Thoracic aorta (tissue), 2 donors: ENCODE data around the gene SMAD4. TPM values are rescaled to one million over a fixed set of nuclear protein-coding genes. Genes with fewer than 3 reads are reported as not detected.

ENCODE experiments used
- ATAC-seq: fragments of 150-250 bp; one replicate; pipeline ENCODE4 v1.8.0; 2017; ENCODE audit warnings: low read depth; ENCODE audit not compliant: insufficient number of reproducible peaks, low FRiP score
- DNase-seq: peaks from one replicate; pipeline ENCODE4 v3.0.0-alpha.2; 2020; ENCODE audit warnings: low spot score
- H3K27ac ChIP-seq, 2 donors: fragments of 200-600 bp; sonication (generic); 1 replicate in 1 of 2; 2 replicates in 1 of 2; pipeline ENCODE4 v1.5.1; 2016; ENCODE audit warnings: mild to moderate bottlenecking in 2 of 2, moderate library complexity in 2 of 2
- H3K27me3 ChIP-seq: fragments of 200-600 bp; sonication (generic); replicated peaks from 2 replicates; pipeline ENCODE4 v1.6.0; 2016; ENCODE audit warnings: mild to moderate bottlenecking; ENCODE audit not compliant: insufficient read depth
- H3K36me3 ChIP-seq: fragments of 200-600 bp; sonication (generic); one replicate; pipeline ENCODE4 v1.5.1; 2016
- H3K4me1 ChIP-seq, 2 donors: fragments of 200-600 bp; sonication (generic); 1 replicate in 1 of 2; 2 replicates in 1 of 2; pipeline versions ENCODE4 v1.5.1 to v1.6.0; 2016; ENCODE audit warnings: low read depth in 2 of 2, mild to moderate bottlenecking in 1 of 2; ENCODE audit not compliant: control insufficient read depth in 1 of 2
- H3K4me3 ChIP-seq: fragments of 200-600 bp; sonication (generic); 2 replicates; pipeline ENCODE4 v1.5.1; 2016; ENCODE audit warnings: mild to moderate bottlenecking
- H3K9me3 ChIP-seq: fragments of 200-600 bp; sonication (generic); 2 replicates; pipeline ENCODE4 v1.5.1; 2016
- total RNA-seq, 2 donors: library from RNA; depleted of rRNA; stranded (reverse); fragments of >200 nt; gene quantifications; one replicate each; pipeline versions ENCODE4 v1.1.0 to v1.2.3, GENCODE V29; 2016
- TF ChIP-seq, protein P1 (sequence below): fragments of 200-600 bp; sonication (generic); IDR thresholded peaks from one replicate; pipeline ENCODE4 v1.5.1; 2019; ENCODE audit warnings: antibody characterized with exemption

The SMAD4 gene
- total RNA-seq, 2 donors from 2014 or later: 115 to 155 TPM

DNA sequence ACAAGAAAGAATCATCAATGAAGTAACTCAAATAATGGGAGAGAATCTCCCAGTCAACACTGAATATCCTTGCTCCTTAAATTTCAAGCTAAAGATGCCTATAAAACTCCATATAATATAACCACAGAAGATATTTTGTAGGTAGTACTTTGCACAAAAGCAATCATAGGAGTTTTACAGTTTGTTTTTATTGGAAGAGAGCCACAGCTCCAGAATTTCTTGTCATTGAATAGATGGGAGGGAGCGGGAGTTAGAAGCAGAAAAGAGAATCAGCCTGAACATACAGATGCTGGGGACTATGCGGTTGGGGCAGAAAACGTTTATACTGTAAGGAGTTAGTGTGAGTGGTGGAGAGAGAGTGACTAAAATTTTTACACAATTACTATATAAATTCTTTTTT, 18.3 kb upstream of the SMAD4 start:
- ATAC-seq (no peak), DNase-seq (no peak)
- Histone ChIP-seq H3K4me3 (no peak overlapping the region), H3K27ac (no peak overlapping the region), H3K27me3 (no peaks in the 10 kb centered on the region), H3K9me3 (no peaks in the 10 kb centered on the region), H3K36me3 (no peaks in the 10 kb centered on the region), H3K4me1 (no peaks in the 10 kb centered on the region)
- TF ChIP-seq, protein P1, sequence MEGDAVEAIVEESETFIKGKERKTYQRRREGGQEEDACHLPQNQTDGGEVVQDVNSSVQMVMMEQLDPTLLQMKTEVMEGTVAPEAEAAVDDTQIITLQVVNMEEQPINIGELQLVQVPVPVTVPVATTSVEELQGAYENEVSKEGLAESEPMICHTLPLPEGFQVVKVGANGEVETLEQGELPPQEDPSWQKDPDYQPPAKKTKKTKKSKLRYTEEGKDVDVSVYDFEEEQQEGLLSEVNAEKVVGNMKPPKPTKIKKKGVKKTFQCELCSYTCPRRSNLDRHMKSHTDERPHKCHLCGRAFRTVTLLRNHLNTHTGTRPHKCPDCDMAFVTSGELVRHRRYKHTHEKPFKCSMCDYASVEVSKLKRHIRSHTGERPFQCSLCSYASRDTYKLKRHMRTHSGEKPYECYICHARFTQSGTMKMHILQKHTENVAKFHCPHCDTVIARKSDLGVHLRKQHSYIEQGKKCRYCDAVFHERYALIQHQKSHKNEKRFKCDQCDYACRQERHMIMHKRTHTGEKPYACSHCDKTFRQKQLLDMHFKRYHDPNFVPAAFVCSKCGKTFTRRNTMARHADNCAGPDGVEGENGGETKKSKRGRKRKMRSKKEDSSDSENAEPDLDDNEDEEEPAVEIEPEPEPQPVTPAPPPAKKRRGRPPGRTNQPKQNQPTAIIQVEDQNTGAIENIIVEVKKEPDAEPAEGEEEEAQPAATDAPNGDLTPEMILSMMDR: no peak

DNA sequence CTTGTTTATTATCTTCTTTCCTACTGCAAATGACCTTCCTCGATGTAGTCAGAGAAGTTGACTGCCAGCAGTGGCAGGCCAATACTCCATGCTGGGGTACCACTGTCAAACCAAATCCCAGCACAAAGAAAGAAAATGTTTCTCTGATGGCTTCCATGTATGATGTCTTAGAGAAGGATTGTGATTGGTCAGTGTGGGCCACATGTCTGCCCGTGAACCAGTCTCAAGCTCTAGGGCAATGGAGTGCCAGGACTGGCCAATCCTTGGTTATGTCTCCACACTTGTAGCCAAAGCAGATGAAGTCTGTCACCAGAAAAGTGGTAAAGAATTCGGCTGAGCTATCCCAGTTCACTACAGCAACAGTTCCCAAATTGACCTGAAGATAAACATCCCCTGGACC, 17.6 kb upstream of the SMAD4 start:
- no peaks in the 10 kb centered on the region for H3K36me3 ChIP-seq
- H3K4me1 ChIP-seq: no peaks in the 10 kb centered on the region
- no peak overlapping the region for H3K27ac ChIP-seq
- no peaks in the 10 kb centered on the region for H3K27me3 ChIP-seq
- ATAC-seq: no peak
- no peaks in the 10 kb centered on the region for H3K9me3 ChIP-seq
- TF ChIP-seq, protein P1: no peak
- DNase-seq: no peak
- H3K4me3 ChIP-seq: no peak overlapping the region

DNA sequence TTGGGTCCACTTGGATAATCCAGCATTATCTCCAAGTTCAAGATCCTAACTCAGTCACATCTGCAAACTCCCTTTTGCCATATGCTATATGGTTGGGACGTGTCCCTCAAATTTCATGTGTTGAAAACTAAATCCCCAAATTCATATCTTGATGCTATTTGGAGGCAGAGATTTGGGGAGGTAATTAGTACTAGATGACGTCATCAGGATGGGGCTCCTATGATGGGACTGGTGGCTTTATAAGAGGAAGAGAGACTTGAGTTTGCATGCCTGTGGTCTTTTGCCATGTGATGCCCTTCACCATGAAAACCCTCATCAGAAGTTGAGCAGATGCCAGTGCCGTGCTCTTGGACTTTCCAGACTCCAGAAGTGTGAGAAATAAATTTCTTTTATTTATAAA, 16.8 kb upstream of the SMAD4 start:
- Histone ChIP-seq H3K36me3 (no peaks in the 10 kb centered on the region), H3K9me3 (no peaks in the 10 kb centered on the region), H3K4me3 (no peak overlapping the region), H3K27ac (no peak overlapping the region), H3K4me1 (no peaks in the 10 kb centered on the region), H3K27me3 (no peaks in the 10 kb centered on the region)
- ATAC-seq (no peak), DNase-seq (no peak)
- TF ChIP-seq, protein P1: no peak

DNA sequence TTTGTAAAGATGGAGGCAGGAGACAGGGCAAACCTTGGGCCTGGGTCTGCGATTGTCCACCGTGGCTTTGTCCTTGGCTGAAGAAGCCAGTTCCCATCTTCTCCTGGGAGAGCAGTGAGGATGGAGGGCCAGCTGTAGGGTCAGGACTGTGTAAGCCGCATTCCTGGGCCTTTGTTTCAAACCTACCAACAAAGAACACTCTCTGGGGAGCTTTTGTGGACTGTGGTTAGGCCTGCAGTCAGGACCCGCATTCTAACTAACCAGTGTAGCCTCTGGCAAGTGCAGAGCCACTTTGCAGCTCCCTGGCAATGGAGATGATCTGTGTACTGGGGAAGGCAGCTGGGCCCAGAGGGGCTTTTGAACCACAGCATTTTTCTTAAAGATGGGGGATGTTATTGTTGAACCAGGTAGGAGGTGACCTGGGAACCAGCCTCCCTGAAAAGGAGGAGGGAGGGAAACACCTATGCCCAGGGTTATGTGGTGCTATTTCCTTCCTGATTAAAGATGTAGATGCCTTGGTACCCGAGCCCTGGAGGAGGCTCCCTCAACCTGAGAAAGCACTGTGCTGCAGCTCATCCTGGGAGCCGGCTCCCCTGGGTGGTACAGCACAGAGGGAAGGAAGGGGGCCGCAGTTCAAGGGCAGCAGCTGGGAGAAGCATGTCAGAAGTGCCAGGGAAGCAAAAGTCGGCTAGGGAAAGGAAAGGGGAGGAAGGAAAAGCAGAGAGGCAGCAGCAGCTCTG, 12.7 kb upstream of the SMAD4 start:
- Histone ChIP-seq H3K27me3 (no peaks in the 10 kb centered on the region), H3K9me3 (no peaks in the 10 kb centered on the region), H3K4me1 (no peaks in the 10 kb centered on the region), H3K4me3 (no peak overlapping the region), H3K36me3 (peaks cover 5% of the 10 kb centered on the region), H3K27ac (no peak overlapping the region)
- ATAC-seq (no peak), DNase-seq (no peak)
- TF ChIP-seq, protein P1: no peak

DNA sequence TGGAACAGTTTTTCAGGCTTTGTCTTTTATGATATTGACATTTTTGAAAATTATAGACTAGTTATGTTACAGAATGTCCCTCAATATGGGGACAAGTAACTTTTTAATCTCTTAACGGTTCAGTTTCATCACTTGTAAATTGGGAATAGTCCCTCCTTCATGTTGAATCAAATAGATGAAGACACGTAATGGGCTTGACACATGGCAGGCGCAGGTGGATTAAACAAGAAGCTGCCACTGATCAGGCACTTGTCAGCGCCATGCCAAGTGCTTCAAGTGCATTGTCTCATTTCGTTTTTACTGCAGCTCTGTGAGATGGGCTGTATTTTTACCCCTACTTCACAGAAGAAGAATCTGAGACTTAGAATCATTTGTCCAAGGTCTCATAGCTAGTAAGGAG, 9.5 kb upstream of the SMAD4 start:
- DNase-seq: no peak
- no peaks in the 10 kb centered on the region for H3K27me3 ChIP-seq
- no peaks in the 10 kb centered on the region for H3K4me1 ChIP-seq
- no peaks in the 10 kb centered on the region for H3K9me3 ChIP-seq
- no peak overlapping the region for H3K4me3 ChIP-seq
- TF ChIP-seq, protein P1: no peak
- ATAC-seq: no peak
- H3K27ac ChIP-seq: no peak overlapping the region
- H3K36me3 ChIP-seq: peaks cover 5% of the 10 kb centered on the region
